HepG2 (cell line): ENCODE data around the gene RNF208. TPM values are rescaled to one million over a fixed set of nuclear protein-coding genes. Genes with fewer than 3 reads are reported as not detected.

ENCODE experiments used
- ATM ChIP-seq: fragments of 450-650 bp; IDR thresholded peaks from 2 replicates; pipeline ENCODE4 v1.7.1; 2017; ENCODE audit warnings: mild to moderate bottlenecking, borderline replicate concordance
- CREBL2 ChIP-seq: sonication (generic); formaldehyde crosslinking; IDR thresholded peaks from 2 replicates; pipeline ENCODE4 v1.8.1; 2023; ENCODE audit warnings: missing genetic modification reagents, mild to moderate bottlenecking, borderline replicate concordance
- FOXP1 ChIP-seq, 2 experiments: fragments of 450-650 bp in 1 of 2; IDR thresholded peaks; 2 replicates each; pipeline ENCODE4 v1.6.1; 2017 to 2018; ENCODE audit warnings: antibody characterized with exemption in 1 of 2
- GTF2F1 ChIP-seq: fragments of 150-350 bp; IDR thresholded peaks from 2 replicates; pipeline ENCODE4 v1.6.1; 2014; ENCODE audit warnings: low read length
- HNF1A ChIP-seq, 2 experiments: sonication (generic) in 1 of 2; formaldehyde crosslinking in 1 of 2; IDR thresholded peaks; 2 replicates each; pipeline versions ENCODE4 v1.4.0 to v1.6.1; 2016 to 2020; ENCODE audit warnings: borderline replicate concordance in 1 of 2, low read depth in 1 of 2, mild to moderate bottlenecking in 1 of 2, missing genetic modification reagents in 1 of 2
- HNRNPL ChIP-seq: fragments of 200-400 bp; formaldehyde crosslinking; IDR thresholded peaks from 2 replicates; pipeline ENCODE4 v1.6.1; 2017; ENCODE audit warnings: mild to moderate bottlenecking, low read depth, low read length
- HOXA9 ChIP-seq: sonication (generic); formaldehyde crosslinking; IDR thresholded peaks from 2 replicates; pipeline ENCODE4 v1.8.1; 2022; ENCODE audit warnings: missing genetic modification reagents, mild to moderate bottlenecking, moderate library complexity, borderline replicate concordance
- IKZF4 ChIP-seq: sonication (generic); formaldehyde crosslinking; IDR thresholded peaks from 2 replicates; pipeline ENCODE4 v1.5.1; 2020; ENCODE audit warnings: borderline replicate concordance, mild to moderate bottlenecking, low read depth, missing genetic modification reagents; ENCODE audit errors: not compliant biosample characterization
- IRX3 ChIP-seq: sonication (generic); formaldehyde crosslinking; IDR thresholded peaks from 2 replicates; pipeline ENCODE4 v1.8.1; 2023; ENCODE audit warnings: mild to moderate bottlenecking, low read depth, missing genetic modification reagents, borderline replicate concordance
- MED1 ChIP-seq: sonication (generic); formaldehyde crosslinking; IDR thresholded peaks from 2 replicates; pipeline ENCODE4 v1.4.0; 2020; ENCODE audit warnings: missing genetic modification reagents
- MIER2 ChIP-seq: IDR thresholded peaks from 2 replicates; pipeline ENCODE4 v1.6.1; 2016; ENCODE audit warnings: missing biosample characterization, missing genetic modification reagents
- PAWR ChIP-seq: sonication (generic); formaldehyde crosslinking; IDR thresholded peaks from 2 replicates; pipeline ENCODE4 v1.4.0; 2020; ENCODE audit warnings: missing genetic modification reagents, mild to moderate bottlenecking, borderline replicate concordance
- PCBP1 ChIP-seq: fragments of 200-400 bp; formaldehyde crosslinking; IDR thresholded peaks from 2 replicates; pipeline ENCODE4 v1.6.1; 2017; ENCODE audit warnings: mild to moderate bottlenecking, low read depth, low read length, borderline replicate concordance
- POLR2AphosphoS5 ChIP-seq: IDR thresholded peaks from 2 replicates; pipeline ENCODE4 v1.6.1; 2012; ENCODE audit warnings: low read depth, low read length
- POLR2G ChIP-seq: fragments of 200-400 bp; formaldehyde crosslinking; IDR thresholded peaks from 2 replicates; pipeline ENCODE4 v1.6.1; 2018; ENCODE audit warnings: mild to moderate bottlenecking, low read depth, low read length, moderate library complexity
- TBL1XR1 ChIP-seq: fragments of 150-350 bp; IDR thresholded peaks from 2 replicates; pipeline ENCODE4 v1.6.1; 2014; ENCODE audit warnings: borderline replicate concordance, low read length; ENCODE audit not compliant: partially characterized antibody
- TOE1 ChIP-seq: sonication (generic); formaldehyde crosslinking; IDR thresholded peaks from 2 replicates; pipeline ENCODE4 v1.4.0; 2020; ENCODE audit warnings: mild to moderate bottlenecking, missing genetic modification reagents
- ZNF101 ChIP-seq: sonication (generic); formaldehyde crosslinking; IDR thresholded peaks from 2 replicates; pipeline ENCODE4 v1.4.0; 2020; ENCODE audit warnings: mild to moderate bottlenecking, low read depth, missing genetic modification reagents, borderline replicate concordance
- ZNF296 ChIP-seq: sonication (generic); formaldehyde crosslinking; conservative IDR thresholded peaks from 2 replicates; pipeline ENCODE4 v1.5.0; 2020; ENCODE audit warnings: mild to moderate bottlenecking, missing genetic modification reagents
- ZNF614 ChIP-seq: IDR thresholded peaks from 2 replicates; pipeline ENCODE4 v1.6.1; 2018; ENCODE audit warnings: missing biosample characterization, missing genetic modification reagents, inconsistent platforms, borderline replicate concordance
- ZNF839 ChIP-seq: sonication (generic); formaldehyde crosslinking; IDR thresholded peaks from 2 replicates; pipeline ENCODE4 v1.4.0; 2020; ENCODE audit warnings: missing genetic modification reagents, mild to moderate bottlenecking, borderline replicate concordance
- ZXDC ChIP-seq: sonication (generic); formaldehyde crosslinking; IDR thresholded peaks from 2 replicates; pipeline ENCODE4 v1.5.0; 2020; ENCODE audit warnings: mild to moderate bottlenecking, missing genetic modification reagents
- polyA plus RNA-seq, 8 experiments: library from polyadenylated mRNA; depleted of rRNA in 3 of 8; stranded (reverse) in 7 of 8; unstranded in 1 of 8; fragments of >200 nt; fragmentation: Illumina TruSeq in 4 of 8; extraction: Trizol in 4 of 8; gene quantifications; 2 replicates each; pipeline versions ENCODE4 v1.2.1 to v1.2.3, GENCODE V29; 2011 to 2016; ENCODE audit warnings: low read depth in 4 of 8, missing spikeins in 1 of 8, mixed read lengths in 1 of 8; ENCODE audit not compliant: insufficient read depth in 1 of 8
- total RNA-seq, 5 experiments: library from RNA; depleted of rRNA; stranded (reverse); fragments of >200 nt; fragmentation: Illumina TruSeq; extraction: Trizol; gene quantifications; 2 replicates each; pipeline ENCODE4 v1.2.3, GENCODE V29; 2016; ENCODE audit warnings: low read depth in 1 of 5

The RNF208 gene
- total and polyA plus RNA-seq, 2 of the 13 experiments (the other 11 are each of a cell fraction or from before 2014, with no cell fraction given): 1.6 to 2.1 TPM

DNA sequence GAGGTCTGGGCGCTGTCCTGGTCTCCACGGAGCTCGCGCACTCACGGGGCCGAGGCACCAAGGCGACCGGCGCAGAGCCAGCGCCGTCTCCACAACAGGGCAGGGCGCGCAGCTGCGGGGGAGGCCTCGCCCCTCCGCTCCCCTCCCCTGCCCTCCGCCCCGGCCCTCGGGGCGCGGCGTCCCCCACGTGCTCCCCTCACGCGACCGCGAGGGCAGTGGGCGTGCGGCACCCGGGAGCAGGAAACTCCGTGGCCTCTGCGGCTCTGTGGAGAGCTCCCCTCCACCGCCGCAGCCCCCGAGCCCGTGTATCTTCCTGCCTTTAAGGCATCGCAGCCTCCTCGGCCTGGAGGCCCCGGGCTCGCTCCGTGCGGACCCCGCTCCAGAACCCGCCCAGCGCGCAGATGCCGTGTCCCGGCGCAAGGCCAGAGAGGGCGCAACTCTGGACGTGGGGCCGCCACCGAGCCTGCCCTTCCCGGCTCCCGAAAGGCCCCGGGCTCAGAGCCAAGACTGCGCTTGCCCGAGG is 18.3 kb upstream of the RNF208 start (continued):
- TF ChIP-seq HNF1A (IDR thresholded peaks at IDR 0.05; ENCODE audit: low read depth) (no peak; the same call in 1 of the 2 replicates), HNF1A (CRISPR knock-in tag; IDR thresholded peaks at IDR 0.05; ENCODE audit: borderline replicate concordance) (peak; percentile 75; the same call in 1 of the 2 replicates), POLR2G (no peak), TBL1XR1 (no peak), TOE1 (CRISPR knock-in tag) (no peak), MIER2 (CRISPR knock-in tag) (0 out of 2 replicates have a peak, but pooled peaks have one; percentile 23), HOXA9 (no peak; the same call in 1 of the 2 replicates), FOXP1 (IDR thresholded peaks at IDR 0.05) (no peak), FOXP1 (CRISPR knock-in tag; IDR thresholded peaks at IDR 0.05) (no peak), ZXDC (peak; percentile 73; the same call in 1 of the 2 replicates), POLR2AphosphoS5 (peak; percentile 60), PAWR (no peak), ZNF296 (CRISPR knock-in tag) (peak; percentile 57; the same call in 1 of the 2 replicates), ZNF839 (CRISPR knock-in tag) (peak; percentile 86; the same call in 1 of the 2 replicates), ATM (no peak), IRX3 (CRISPR knock-in tag) (no peak), ZNF614 (0 out of 2 replicates have a peak, but pooled peaks have one; percentile 43), GTF2F1 (no peak), MED1 (CRISPR knock-in tag) (peak; percentile 80), PCBP1 (no peak), ZNF101 (CRISPR knock-in tag) (0 out of 2 replicates have a peak, but pooled peaks have one; percentile 66), HNRNPL (no peak), CREBL2 (CRISPR knock-in tag) (no peak), IKZF4 (CRISPR knock-in tag) (peak; percentile 78)
